NB4 (cell line): Measurements from ENCODE around the gene EPB41L1.
"Not testable (repeated sequence)": the region's sequence is repeated elsewhere in the genome, so short reads cannot be mapped to it uniquely, and the experiment has no call there.

Source experiments
- DNase-seq: peaks from one replicate; pipeline ENCODE4 v3.0.0; 2010; ENCODE audit warnings: low read depth
- H3K4me3 ChIP-seq: one replicate; pipeline ENCODE4 v1.5.1; 2011; ENCODE audit warnings: mild to moderate bottlenecking, low read depth, low read length, moderate library complexity
- MYC ChIP-seq: IDR thresholded peaks from 2 replicates; pipeline ENCODE4 v1.6.1; 2011; ENCODE audit warnings: low read depth, low read length
- POLR2A ChIP-seq: IDR thresholded peaks from 2 replicates; pipeline ENCODE4 v1.6.1; 2011; ENCODE audit warnings: mild to moderate bottlenecking; ENCODE audit not compliant: insufficient read length; ENCODE audit errors: extremely low read depth
- TF ChIP-seq, protein P1 (sequence below): IDR thresholded peaks from one replicate; pipeline ENCODE4 v1.5.1; 2012; ENCODE audit warnings: low read depth, low read length
- TF ChIP-seq, protein P2 (sequence below): IDR thresholded peaks from 2 replicates; pipeline ENCODE4 v1.6.1; 2011; ENCODE audit warnings: low read depth, low read length

The EPB41L1 gene

GRCh38 chr20:36135159-36135558 is 19.4 kb upstream of the EPB41L1 start:
- TF ChIP-seq POLR2A (no peak), MYC (no peak)
- TF ChIP-seq, protein P1, sequence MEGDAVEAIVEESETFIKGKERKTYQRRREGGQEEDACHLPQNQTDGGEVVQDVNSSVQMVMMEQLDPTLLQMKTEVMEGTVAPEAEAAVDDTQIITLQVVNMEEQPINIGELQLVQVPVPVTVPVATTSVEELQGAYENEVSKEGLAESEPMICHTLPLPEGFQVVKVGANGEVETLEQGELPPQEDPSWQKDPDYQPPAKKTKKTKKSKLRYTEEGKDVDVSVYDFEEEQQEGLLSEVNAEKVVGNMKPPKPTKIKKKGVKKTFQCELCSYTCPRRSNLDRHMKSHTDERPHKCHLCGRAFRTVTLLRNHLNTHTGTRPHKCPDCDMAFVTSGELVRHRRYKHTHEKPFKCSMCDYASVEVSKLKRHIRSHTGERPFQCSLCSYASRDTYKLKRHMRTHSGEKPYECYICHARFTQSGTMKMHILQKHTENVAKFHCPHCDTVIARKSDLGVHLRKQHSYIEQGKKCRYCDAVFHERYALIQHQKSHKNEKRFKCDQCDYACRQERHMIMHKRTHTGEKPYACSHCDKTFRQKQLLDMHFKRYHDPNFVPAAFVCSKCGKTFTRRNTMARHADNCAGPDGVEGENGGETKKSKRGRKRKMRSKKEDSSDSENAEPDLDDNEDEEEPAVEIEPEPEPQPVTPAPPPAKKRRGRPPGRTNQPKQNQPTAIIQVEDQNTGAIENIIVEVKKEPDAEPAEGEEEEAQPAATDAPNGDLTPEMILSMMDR: no peak
- TF ChIP-seq, protein P2, sequence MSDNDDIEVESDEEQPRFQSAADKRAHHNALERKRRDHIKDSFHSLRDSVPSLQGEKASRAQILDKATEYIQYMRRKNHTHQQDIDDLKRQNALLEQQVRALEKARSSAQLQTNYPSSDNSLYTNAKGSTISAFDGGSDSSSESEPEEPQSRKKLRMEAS: no peak
- DNase-seq: no peak
- H3K4me3 ChIP-seq: no peak overlapping the region

GRCh38 chr20:36135821-36136220 is 18.7 kb upstream of the EPB41L1 start:
- no peak for DNase-seq

GRCh38 chr20:36137313-36137712 is 17.2 kb upstream of the EPB41L1 start:
- peak; percentile 25 for DNase-seq
- not testable (repeated sequence) for H3K4me3 ChIP-seq

More at GRCh38 chr20:36135821-36136220, 18.7 kb upstream of the EPB41L1 start:
- H3K4me3 ChIP-seq: no peak overlapping the region
- TF ChIP-seq, protein P2: no peak
- TF ChIP-seq, protein P1: no peak
- TF ChIP-seq POLR2A (no peak), MYC (no peak)

GRCh38 chr20:36141310-36141709 is 13.2 kb upstream of the EPB41L1 start:
- no peak overlapping the region for H3K4me3 ChIP-seq
- TF ChIP-seq, protein P2: no peak
- TF ChIP-seq POLR2A: no peak
- no peak for TF ChIP-seq MYC
- TF ChIP-seq, protein P1: peak; percentile 23
- no peak for DNase-seq

DNA sequence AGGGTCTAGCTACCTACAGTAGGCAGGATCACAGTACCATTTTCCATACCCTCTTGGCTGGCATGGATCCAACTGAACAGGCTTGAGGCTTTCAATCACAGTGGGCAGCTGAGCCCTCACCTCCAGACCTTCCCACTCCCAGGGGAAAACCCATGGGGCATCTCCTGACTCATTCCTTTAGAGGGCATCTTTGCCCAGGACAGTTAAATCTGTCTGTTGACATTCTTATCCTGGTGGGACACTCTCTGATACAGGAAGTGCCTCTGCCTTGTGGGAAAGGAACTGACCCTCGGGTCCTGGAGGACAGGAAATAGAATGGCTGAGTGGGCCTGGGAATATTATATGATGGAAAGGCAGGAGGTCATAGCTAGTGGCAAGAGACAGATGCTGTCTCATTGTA is 10.2 kb upstream of the EPB41L1 start:
- no peak overlapping the region for H3K4me3 ChIP-seq
- DNase-seq: no peak
- TF ChIP-seq MYC (no peak), POLR2A (no peak)
- TF ChIP-seq, protein P1: no peak
- TF ChIP-seq, protein P2: no peak

DNA sequence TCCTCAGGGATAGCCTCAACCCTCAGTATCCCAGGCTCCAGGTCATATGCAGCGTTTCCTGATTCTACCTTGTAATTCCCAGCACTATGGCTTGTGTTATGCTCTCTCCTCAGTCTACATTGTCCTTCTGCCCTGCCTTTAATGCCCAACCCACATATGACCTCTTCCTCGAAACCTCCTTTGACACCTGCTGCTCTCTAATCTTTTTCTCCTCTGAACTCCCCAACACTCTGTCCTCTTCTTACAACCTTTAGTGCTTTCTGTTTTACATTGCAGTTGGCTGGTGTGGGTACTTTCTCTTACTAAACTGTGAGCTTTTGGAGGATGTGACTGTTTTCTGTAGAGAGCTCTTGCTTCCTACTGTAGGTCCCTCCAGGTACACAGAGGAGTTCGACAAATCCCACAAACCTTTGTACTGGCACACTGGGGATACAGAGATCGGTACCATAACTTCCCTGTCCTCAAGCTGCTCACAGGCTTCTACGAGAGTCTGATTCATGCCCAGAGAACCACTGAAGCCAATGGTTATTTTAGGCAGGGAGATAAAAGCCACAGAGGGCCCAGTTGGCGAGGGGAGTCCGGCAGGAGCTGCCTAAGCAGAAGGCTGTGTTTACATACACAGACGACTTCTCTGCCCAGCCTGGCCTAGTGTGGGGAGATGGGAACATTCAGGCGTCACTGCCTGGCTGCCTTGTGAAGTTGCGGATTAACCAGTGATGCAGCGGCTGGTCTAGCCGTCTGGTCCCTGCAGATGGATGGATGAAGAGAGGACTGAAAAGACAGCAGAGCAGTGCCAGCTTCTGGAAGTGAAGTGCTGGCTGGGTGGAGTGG is 8.4 kb upstream of the EPB41L1 start:
- no peak for DNase-seq
- TF ChIP-seq, protein P2: no peak
- TF ChIP-seq POLR2A (no peak), MYC (no peak)
- TF ChIP-seq, protein P1: no peak
- H3K4me3 ChIP-seq: no peak overlapping the region
